Upper lobe of left lung (tissue), 4 donors: ENCODE data around the gene GNAZ.

ENCODE experiments used
- CTCF ChIP-seq, 6 experiments: fragments of 450-650 bp in 4 of 6; fragments of 200-600 bp in 2 of 6; sonication (generic) in 2 of 6; IDR thresholded peaks; one replicate each; pipeline ENCODE4 v1.5.1; 2016 to 2019; ENCODE audit warnings: antibody characterized with exemption in 6 of 6
- EP300 ChIP-seq, 4 donors: sonication (generic); formaldehyde crosslinking; IDR thresholded peaks; one replicate each; pipeline ENCODE4 v1.5.1; 2017; ENCODE audit warnings: antibody characterized with exemption in 4 of 4, control low read depth in 2 of 4
- POLR2A ChIP-seq, 4 donors: fragments of 450-650 bp; IDR thresholded peaks; one replicate each; pipeline ENCODE4 v1.5.1; 2016 to 2017; ENCODE audit warnings: antibody characterized with exemption in 4 of 4, mild to moderate bottlenecking in 2 of 4
- POLR2AphosphoS5 ChIP-seq, 2 donors: sonication (generic); formaldehyde crosslinking; IDR thresholded peaks; one replicate each; pipeline ENCODE4 v1.5.1; 2017; ENCODE audit warnings: antibody characterized with exemption in 2 of 2

GRCh38 chr22:23166841-23167616 lies 96.7 kb downstream of the GNAZ start:
- TF ChIP-seq POLR2A (IDR thresholded peaks at IDR 0.05) (no peak), CTCF (IDR thresholded peaks at IDR 0.05) (no peak), EP300 (IDR thresholded peaks at IDR 0.05) (no peak), POLR2AphosphoS5 (IDR thresholded peaks at IDR 0.05) (no peak)
